Peyer's patch (tissue), 4 donors: ENCODE measurements around the gene VPS9D1. TPM values are rescaled to one million over a fixed set of nuclear protein-coding genes. Genes with fewer than 3 reads are reported as not detected.

Source experiments
- DNase-seq, 3 donors: peaks; one replicate each; pipeline ENCODE4 v3.0.0-alpha.2; 2017 to 2019
- H3K27ac ChIP-seq, 4 donors: fragments of 200-600 bp; sonication (generic); one replicate each; pipeline ENCODE4 v1.5.1; 2016 to 2019
- H3K27me3 ChIP-seq, 2 donors: fragments of 200-600 bp; sonication (generic); one replicate each; pipeline ENCODE4 v1.5.1; 2019
- H3K36me3 ChIP-seq, 3 donors: fragments of 200-600 bp; sonication (generic); one replicate each; pipeline ENCODE4 v1.5.1; 2016 to 2019
- H3K4me1 ChIP-seq, 4 donors: fragments of 200-600 bp; sonication (generic); one replicate each; pipeline ENCODE4 v1.5.1; 2016 to 2019
- H3K4me3 ChIP-seq, 4 donors: fragments of 200-600 bp; sonication (generic); 1 replicate in 3 of 4; 2 replicates in 1 of 4; pipeline ENCODE4 v1.5.1; 2016 to 2019; ENCODE audit warnings: mild to moderate bottlenecking in 1 of 4
- H3K9me3 ChIP-seq, 4 donors: fragments of 200-600 bp; sonication (generic); one replicate each; pipeline ENCODE4 v1.5.1; 2016 to 2019; ENCODE audit warnings: mild to moderate bottlenecking in 1 of 4
- CTCF ChIP-seq, 6 experiments: fragments of 450-650 bp in 4 of 6; fragments of 200-600 bp in 2 of 6; sonication (generic) in 1 of 6; IDR thresholded peaks; one replicate each; pipeline ENCODE4 v1.5.1; 2017 to 2019; ENCODE audit warnings: antibody characterized with exemption in 6 of 6, mild to moderate bottlenecking in 3 of 6, moderate library complexity in 1 of 6
- POLR2A ChIP-seq, 2 donors: fragments of 450-650 bp; IDR thresholded peaks; one replicate each; pipeline ENCODE4 v1.5.1; 2017; ENCODE audit warnings: antibody characterized with exemption in 2 of 2, mild to moderate bottlenecking in 2 of 2, moderate library complexity in 2 of 2
- total RNA-seq, 4 donors: library from RNA; depleted of rRNA; stranded (reverse); fragments of >200 nt; gene quantifications; one replicate each; pipeline ENCODE4 v1.1.0, GENCODE V29; 2016

The VPS9D1 gene
- total RNA-seq, 4 donors from 2014 or later: 14.9 to 45.9 (median 27.9) TPM

- Histone ChIP-seq H3K27me3 (no peaks in the 10 kb centered on the region), H3K36me3 (peaks cover 0 to 92% (median 0%) of the 10 kb centered on the region in 3 donors), H3K27ac (no peak overlapping the region), H3K4me3 (no peak overlapping the region), H3K4me1 (peaks cover 7 to 25% (median 16%) of the 10 kb centered on the region in 4 donors), H3K9me3 (no peaks in the 10 kb centered on the region)
- no peak for DNase-seq
- TF ChIP-seq POLR2A (IDR thresholded peaks at IDR 0.05): no peak
- TF ChIP-seq CTCF (IDR thresholded peaks at IDR 0.05): no peak
Observed at GRCh38 chr16:89727406-89728120, 6.9 kb upstream of the VPS9D1 start.

GRCh38 chr16:89723279-89724250 is 2.9 kb upstream of the VPS9D1 start:
- Histone ChIP-seq H3K9me3 (no peaks in the 10 kb centered on the region), H3K4me1 (peaks cover 13 to 33% (median 23%) of the 10 kb centered on the region in 4 donors), H3K27ac (peak overlapping the region; percentile 98 to 99 (median 98)), H3K27me3 (no peaks in the 10 kb centered on the region), H3K4me3 (peak overlapping the region in 3 of 4 donors; percentile 82 to 98 (median 91)), H3K36me3 (peaks cover 0 to 54% (median 0%) of the 10 kb centered on the region in 3 donors)
- TF ChIP-seq CTCF (IDR thresholded peaks at IDR 0.05) (no peak), POLR2A (IDR thresholded peaks at IDR 0.05) (no peak)
- DNase-seq: peak in 2 of 3 donors; percentile 55 to 87

- Histone ChIP-seq H3K27ac (peak overlapping the region; percentile 98 to 99 (median 98)), H3K4me1 (peaks cover 13 to 40% (median 23%) of the 10 kb centered on the region in 4 donors), H3K9me3 (no peaks in the 10 kb centered on the region), H3K4me3 (peak overlapping the region; percentile 82 to 98 (median 94)), H3K36me3 (peaks cover 0 to 47% (median 0%) of the 10 kb centered on the region in 3 donors), H3K27me3 (no peaks in the 10 kb centered on the region)
- DNase-seq: peak; percentile 71 to 95 (median 93)
- TF ChIP-seq POLR2A (IDR thresholded peaks at IDR 0.05) (peak; percentile 70 to 77), CTCF (IDR thresholded peaks at IDR 0.05) (peak in 1 of 6 experiments; percentile 6)
Observed at GRCh38 chr16:89722392-89723278, 1.9 kb upstream of the VPS9D1 start.

- peaks cover 0 to 38% (median 0%) of the 10 kb centered on the region in 3 donors for H3K36me3 ChIP-seq
- peak; percentile 81 to 91 (median 85) for DNase-seq
- no peaks in the 10 kb centered on the region for H3K27me3 ChIP-seq
- H3K4me3 ChIP-seq: peak overlapping the region; percentile 82 to 98 (median 94)
- H3K4me1 ChIP-seq: peaks cover 13 to 40% (median 23%) of the 10 kb centered on the region in 4 donors
- TF ChIP-seq POLR2A (IDR thresholded peaks at IDR 0.05) (peak; percentile 25 to 35), CTCF (IDR thresholded peaks at IDR 0.05) (no peak)
- H3K9me3 ChIP-seq: no peaks in the 10 kb centered on the region
- peak overlapping the region; percentile 98 to 99 (median 98) for H3K27ac ChIP-seq
Observed at GRCh38 chr16:89721546-89722391, 1.1 kb upstream of the VPS9D1 start.
